Endothelial cell of umbilical vein (primary cell): ENCODE measurements around the gene MMRN1. TPM values are rescaled to one million over a fixed set of nuclear protein-coding genes. Genes with fewer than 3 reads are reported as not detected.

Experiments
- BruUV-seq: library from RNA; stranded (reverse); fragments of 400-500 nt; replicated peaks from 2 replicates; lab custom pipeline; 2021; lab: Mats Ljungman, UMichigan
- CTCF ChIA-PET: fragments of 300-600, 350-600 bp; sonication (Branson Sonifier 250); formaldehyde crosslinking; loops from one replicate; lab custom pipeline; 2021; ENCODE audit warnings: antibody characterized with exemption, inconsistent platforms; lab: Charles Lee
- POLR2A ChIA-PET: fragments of 300-600, 350-600 bp; sonication (Branson Sonifier 250); formaldehyde crosslinking; loops from one replicate; lab custom pipeline; 2021; ENCODE audit warnings: antibody characterized with exemption, inconsistent platforms; lab: Charles Lee
- DNase-seq: peaks from one replicate; pipeline ENCODE4 v3.0.0-alpha.2; 2011; ENCODE audit warnings: low read depth, low spot score
- FAIRE-seq: peaks from 2 replicates; lab custom pipeline; 2011; peaks lifted over from hg19 to GRCh38; lab: Jason Lieb, UNC
- H2AFZ ChIP-seq: 2 replicates; pipeline ENCODE4 v1.6.0; 2012; ENCODE audit warnings: low read depth, low read length, control low read depth, inconsistent platforms
- H3K27ac ChIP-seq: 2 replicates; pipeline ENCODE4 v1.5.1; 2011; ENCODE audit warnings: low read depth, mild to moderate bottlenecking, control low read depth, low read length, moderate library complexity; ENCODE audit not compliant: insufficient read depth
- H3K27me3 ChIP-seq, 2 experiments: 2 replicates each; pipeline versions ENCODE4 v1.6.0 to v1.6.1; 2011; ENCODE audit warnings: low read length in 2 of 2, mixed read lengths in 1 of 2; ENCODE audit not compliant: control insufficient read depth in 2 of 2, insufficient read depth in 2 of 2
- H3K36me3 ChIP-seq, 2 experiments: 2 replicates in 1 of 2; 3 replicates in 1 of 2; pipeline ENCODE4 v1.5.1; 2011; ENCODE audit warnings: low read length in 2 of 2, mild to moderate bottlenecking in 1 of 2, moderate library complexity in 1 of 2; ENCODE audit not compliant: control insufficient read depth in 2 of 2, insufficient read depth in 2 of 2; ENCODE audit errors: extremely low read depth in 1 of 2
- H3K4me1 ChIP-seq: 3 replicates; pipeline ENCODE4 v1.5.1; 2011; ENCODE audit warnings: mild to moderate bottlenecking, low read length; ENCODE audit not compliant: control insufficient read depth, insufficient read depth; ENCODE audit errors: extremely low read depth
- H3K4me2 ChIP-seq: 2 replicates; pipeline ENCODE4 v1.6.1; 2011; ENCODE audit warnings: low read length, control low read depth, mixed read lengths; ENCODE audit not compliant: insufficient read depth
- H3K4me3 ChIP-seq, 3 experiments: fragments of 200-600 bp in 1 of 3; sonication (generic), shearing (Covaris generic) in 1 of 3; replicated peaks in 1 of 3; 2 replicates each; pipeline ENCODE4 v1.5.1; 2011 to 2016; ENCODE audit warnings: control low read depth in 3 of 3, low read length in 3 of 3, mild to moderate bottlenecking in 2 of 3, inconsistent platforms in 1 of 3, low read depth in 1 of 3, moderate library complexity in 1 of 3; ENCODE audit not compliant: insufficient read depth in 1 of 3
- H3K79me2 ChIP-seq: 2 replicates; pipeline ENCODE4 v1.6.0; 2012; ENCODE audit warnings: low read length, inconsistent platforms; ENCODE audit not compliant: control insufficient read depth, insufficient read depth
- H3K9ac ChIP-seq: replicated peaks from 2 replicates; pipeline ENCODE3; 2011; ENCODE audit warnings: low read length, control low read depth; ENCODE audit not compliant: insufficient read depth; ENCODE audit errors: extremely low read depth
- H3K9me1 ChIP-seq: replicated peaks from 3 replicates; pipeline ENCODE4 v1.6.0; 2011; ENCODE audit warnings: mild to moderate bottlenecking, low read length; ENCODE audit not compliant: control insufficient read depth, insufficient read depth; ENCODE audit errors: extremely low read depth
- H3K9me3 ChIP-seq: replicated peaks from 2 replicates; pipeline ENCODE4 v1.5.1; 2012; ENCODE audit warnings: low read length, inconsistent platforms; ENCODE audit not compliant: control insufficient read depth, insufficient read depth
- H4K20me1 ChIP-seq: replicated peaks from 2 replicates; pipeline ENCODE3; 2011; ENCODE audit warnings: mild to moderate bottlenecking, low read length; ENCODE audit not compliant: control insufficient read depth, insufficient read depth; ENCODE audit errors: extremely low read depth
- EZH2 ChIP-seq: IDR thresholded peaks from 2 replicates; pipeline ENCODE4 v1.6.1; 2012; ENCODE audit warnings: borderline replicate concordance, low read depth, mild to moderate bottlenecking, moderate library complexity, low read length, inconsistent platforms; ENCODE audit not compliant: severe bottlenecking
- FOS ChIP-seq: IDR thresholded peaks from 2 replicates; pipeline ENCODE4 v1.6.1; 2011; ENCODE audit warnings: mild to moderate bottlenecking, low read length, moderate library complexity, borderline replicate concordance; ENCODE audit not compliant: insufficient read depth
- GATA2 ChIP-seq: IDR thresholded peaks from 2 replicates; pipeline ENCODE4 v1.7.0; 2011; ENCODE audit warnings: low read depth, mild to moderate bottlenecking, moderate library complexity, mixed read lengths, low read length; ENCODE audit not compliant: insufficient read length, insufficient read depth
- JUN ChIP-seq: IDR thresholded peaks from 2 replicates; pipeline ENCODE4 v1.6.1; 2011; ENCODE audit warnings: borderline replicate concordance, low read depth; ENCODE audit not compliant: insufficient read length, insufficient read depth
- MYC ChIP-seq: IDR thresholded peaks from one replicate; pipeline ENCODE4 v1.6.1; 2011; ENCODE audit warnings: mild to moderate bottlenecking, low read depth, low read length
- POLR2A ChIP-seq: IDR thresholded peaks from 2 replicates; pipeline ENCODE4 v1.6.1; 2012; ENCODE audit warnings: low read depth, mild to moderate bottlenecking, control low read depth, low read length
- POLR2AphosphoS5 ChIP-seq: IDR thresholded peaks from 2 replicates; pipeline ENCODE4 v1.6.1; 2012; ENCODE audit warnings: low read depth, mild to moderate bottlenecking, control low read depth, low read length, moderate library complexity; ENCODE audit not compliant: insufficient read depth
- dilution Hi-C: fragments of 300-500 bp; cut with MboI; formaldehyde crosslinking; loops from one replicate; pipeline ENCODE4 v1.15.0; 2019; ENCODE audit warnings: low sequenced_read_pairs; ENCODE audit not compliant: extremely low pct_ligation_motif_present
- intact Hi-C: fragments of 100-400 bp; cut with micrococcal nuclease; formaldehyde crosslinking; loops from one replicate; pipeline ENCODE4 v1.10.0; 2022
- polyA plus RNA-seq, 4 experiments: library from polyadenylated mRNA; depleted of rRNA in 3 of 4; stranded (reverse) in 3 of 4; unstranded in 1 of 4; fragments of >200 nt; gene quantifications; 2 replicates each; pipeline versions ENCODE4 v1.2.1 to v1.2.3, GENCODE V29; 2011 to 2012; ENCODE audit warnings: missing spikeins in 1 of 4
- total RNA-seq: library from RNA; stranded (reverse); gene quantifications from 2 replicates; pipeline ENCODE4 v1.2.3, GENCODE V29; 2021
- TF ChIP-seq, protein P1 (sequence below): IDR thresholded peaks from 2 replicates; pipeline ENCODE4 v1.6.1; 2011; ENCODE audit not compliant: insufficient read depth, insufficient read length
- TF ChIP-seq, protein P2 (sequence below), 2 donors: IDR thresholded peaks; 1 replicate in 1 of 2; 2 replicates in 1 of 2; pipeline ENCODE4 v1.5.1; 2011; ENCODE audit warnings: low read length in 2 of 2, mild to moderate bottlenecking in 2 of 2, moderate library complexity in 2 of 2, control low read depth in 1 of 2, inconsistent platforms in 1 of 2, low read depth in 1 of 2; ENCODE audit not compliant: insufficient read depth in 1 of 2; ENCODE audit errors: extremely low read depth in 1 of 2

The MMRN1 gene
- total and polyA plus RNA-seq, 2 donors (not counting 3 experiments of a cell fraction or from before 2014, with no cell fraction given), result 143 to 414 TPM

- FAIRE-seq (no peak), DNase-seq (no peak)
- CTCF ChIA-PET, result interaction anchor here (1.4 kb wide), 1 partner anchor 14 kb away, joined by 4 read pairs; no protein-coding TSS in a partner anchor
- dilution Hi-C loops (no loop called here), intact Hi-C loops (no loop called here)
- H3K4me3 ChIP-seq, result no peak overlapping the region
- POLR2A ChIA-PET, result no interaction called here
- no peaks in the 10 kb centered on the region for H3K4me1 ChIP-seq
- H3K79me2 ChIP-seq, result no peaks in the 10 kb centered on the region
- no TSS peak for BruUV-seq
- no peak for TF ChIP-seq POLR2AphosphoS5
- TF ChIP-seq GATA2, result no peak
- TF ChIP-seq POLR2A, result no peak
- no peak for TF ChIP-seq FOS
- TF ChIP-seq MYC, result no peak
- TF ChIP-seq JUN, result no peak
- TF ChIP-seq, protein P1, sequence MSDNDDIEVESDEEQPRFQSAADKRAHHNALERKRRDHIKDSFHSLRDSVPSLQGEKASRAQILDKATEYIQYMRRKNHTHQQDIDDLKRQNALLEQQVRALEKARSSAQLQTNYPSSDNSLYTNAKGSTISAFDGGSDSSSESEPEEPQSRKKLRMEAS, result no peak
- no peak for TF ChIP-seq EZH2
- TF ChIP-seq, protein P2, sequence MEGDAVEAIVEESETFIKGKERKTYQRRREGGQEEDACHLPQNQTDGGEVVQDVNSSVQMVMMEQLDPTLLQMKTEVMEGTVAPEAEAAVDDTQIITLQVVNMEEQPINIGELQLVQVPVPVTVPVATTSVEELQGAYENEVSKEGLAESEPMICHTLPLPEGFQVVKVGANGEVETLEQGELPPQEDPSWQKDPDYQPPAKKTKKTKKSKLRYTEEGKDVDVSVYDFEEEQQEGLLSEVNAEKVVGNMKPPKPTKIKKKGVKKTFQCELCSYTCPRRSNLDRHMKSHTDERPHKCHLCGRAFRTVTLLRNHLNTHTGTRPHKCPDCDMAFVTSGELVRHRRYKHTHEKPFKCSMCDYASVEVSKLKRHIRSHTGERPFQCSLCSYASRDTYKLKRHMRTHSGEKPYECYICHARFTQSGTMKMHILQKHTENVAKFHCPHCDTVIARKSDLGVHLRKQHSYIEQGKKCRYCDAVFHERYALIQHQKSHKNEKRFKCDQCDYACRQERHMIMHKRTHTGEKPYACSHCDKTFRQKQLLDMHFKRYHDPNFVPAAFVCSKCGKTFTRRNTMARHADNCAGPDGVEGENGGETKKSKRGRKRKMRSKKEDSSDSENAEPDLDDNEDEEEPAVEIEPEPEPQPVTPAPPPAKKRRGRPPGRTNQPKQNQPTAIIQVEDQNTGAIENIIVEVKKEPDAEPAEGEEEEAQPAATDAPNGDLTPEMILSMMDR (IDR thresholded peaks at IDR 0.05; ENCODE audit: extremely low read depth in 1 of 2, insufficient read depth in 1 of 2, low read depth in 1 of 2, low read length in 2 of 2), result no peak
- H3K36me3 ChIP-seq, result no peaks in the 10 kb centered on the region
- H3K9ac ChIP-seq, result no peak overlapping the region
- H3K4me2 ChIP-seq, result no peak overlapping the region
- H2AFZ ChIP-seq, result no peak overlapping the region
- no peak overlapping the region for H3K27ac ChIP-seq
- peaks cover 4 to 9% of the 10 kb centered on the region in 2 experiments for H3K27me3 ChIP-seq
- H4K20me1 ChIP-seq, result no peaks in the 10 kb centered on the region
- no peaks in the 10 kb centered on the region for H3K9me1 ChIP-seq
- no peaks in the 10 kb centered on the region for H3K9me3 ChIP-seq
Observed at GRCh38 chr4:89988268-89988667, 93.6 kb downstream of the MMRN1 start.
